Neural progenitor cell (in vitro differentiated cells): Measurements from ENCODE around the gene TBCB.

Experiments used
- CTCF ChIP-seq: fragments of 200-600 bp; sonication (generic); IDR thresholded peaks from 2 replicates; pipeline ENCODE4 v1.5.1; 2017; ENCODE audit warnings: antibody characterized with exemption, mild to moderate bottlenecking
- EZH2 ChIP-seq: fragments of 200-600 bp; sonication (generic); IDR thresholded peaks from 2 replicates; pipeline ENCODE4 v1.6.1; 2017; ENCODE audit warnings: antibody characterized with exemption, mild to moderate bottlenecking, moderate library complexity

DNA sequence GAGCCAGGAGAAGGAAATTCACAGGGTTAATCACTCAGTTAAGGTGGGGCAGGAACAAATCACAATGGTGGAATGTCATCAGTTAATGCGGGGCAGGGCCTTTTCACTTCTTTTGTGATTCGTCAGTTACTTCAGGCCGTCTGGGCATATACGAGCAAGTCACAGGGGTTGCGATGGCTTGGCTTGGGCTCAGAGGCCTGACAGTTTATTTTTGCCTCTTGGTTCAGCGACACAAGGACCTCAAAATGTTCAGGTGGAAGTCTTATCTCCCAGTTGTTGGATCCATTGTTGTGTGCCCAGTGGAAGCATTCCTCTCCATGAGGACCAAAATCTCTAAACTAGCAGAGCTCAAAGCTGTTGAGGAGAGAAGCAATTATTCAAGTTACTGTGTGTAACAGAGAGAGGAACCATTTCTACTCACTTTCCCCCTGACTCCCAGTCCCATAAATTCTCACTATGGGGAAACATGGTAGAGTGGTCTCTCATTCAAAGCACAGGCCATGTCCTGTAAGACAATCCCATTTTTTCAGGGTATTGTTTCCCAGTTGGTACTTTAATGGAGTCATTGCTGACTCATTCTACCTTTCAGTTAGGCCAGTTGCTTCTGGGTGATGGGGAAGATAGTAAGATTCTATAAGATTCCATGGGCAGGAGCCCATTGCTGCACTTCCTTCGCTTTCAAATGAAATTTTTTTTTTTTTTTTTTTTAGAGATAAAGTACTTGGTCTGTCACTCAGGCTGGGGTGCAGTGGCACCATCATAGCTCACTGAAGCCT, 45.7 kb downstream of the TBCB start:
- TF ChIP-seq CTCF (no peak), EZH2 (no peak)
